Mammary epithelial cell (primary cell): ENCODE results near the gene BMF.

Experiments used
- EZH2 ChIP-seq: IDR thresholded peaks from 2 replicates; pipeline ENCODE4 v1.6.1; 2012; ENCODE audit warnings: low read length, inconsistent platforms, borderline replicate concordance
- TF ChIP-seq, protein P1 (sequence below), 2 donors: IDR thresholded peaks in 1 of 2; conservative IDR thresholded peaks in 1 of 2; 2 replicates each; pipeline ENCODE4 v1.5.1; 2011 to 2012; ENCODE audit warnings: inconsistent platforms in 2 of 2, low read length in 2 of 2, mild to moderate bottlenecking in 2 of 2, control low read depth in 1 of 2, low read depth in 1 of 2; ENCODE audit not compliant: insufficient read depth in 1 of 2; ENCODE audit errors: extremely low read depth in 1 of 2

DNA sequence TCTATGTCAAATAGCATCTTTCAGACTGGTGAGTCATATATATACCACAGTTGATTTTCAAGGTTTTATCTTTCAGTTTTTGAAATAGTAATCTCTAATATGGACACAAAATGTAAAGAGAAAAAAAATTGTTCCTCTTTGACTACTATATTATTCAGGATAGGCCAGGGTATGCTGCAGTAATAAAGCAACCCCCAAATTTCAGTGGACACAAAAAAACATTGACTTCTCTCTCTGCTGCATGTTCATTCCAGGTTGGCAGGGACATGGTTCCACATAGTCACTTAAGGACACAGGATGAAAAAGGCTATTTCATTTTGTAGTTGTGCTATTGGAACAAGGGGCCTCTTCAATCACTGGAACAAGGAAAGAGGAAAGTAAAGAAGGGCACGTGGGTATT, 28.6 kb downstream of the BMF start:
- TF ChIP-seq, protein P1, sequence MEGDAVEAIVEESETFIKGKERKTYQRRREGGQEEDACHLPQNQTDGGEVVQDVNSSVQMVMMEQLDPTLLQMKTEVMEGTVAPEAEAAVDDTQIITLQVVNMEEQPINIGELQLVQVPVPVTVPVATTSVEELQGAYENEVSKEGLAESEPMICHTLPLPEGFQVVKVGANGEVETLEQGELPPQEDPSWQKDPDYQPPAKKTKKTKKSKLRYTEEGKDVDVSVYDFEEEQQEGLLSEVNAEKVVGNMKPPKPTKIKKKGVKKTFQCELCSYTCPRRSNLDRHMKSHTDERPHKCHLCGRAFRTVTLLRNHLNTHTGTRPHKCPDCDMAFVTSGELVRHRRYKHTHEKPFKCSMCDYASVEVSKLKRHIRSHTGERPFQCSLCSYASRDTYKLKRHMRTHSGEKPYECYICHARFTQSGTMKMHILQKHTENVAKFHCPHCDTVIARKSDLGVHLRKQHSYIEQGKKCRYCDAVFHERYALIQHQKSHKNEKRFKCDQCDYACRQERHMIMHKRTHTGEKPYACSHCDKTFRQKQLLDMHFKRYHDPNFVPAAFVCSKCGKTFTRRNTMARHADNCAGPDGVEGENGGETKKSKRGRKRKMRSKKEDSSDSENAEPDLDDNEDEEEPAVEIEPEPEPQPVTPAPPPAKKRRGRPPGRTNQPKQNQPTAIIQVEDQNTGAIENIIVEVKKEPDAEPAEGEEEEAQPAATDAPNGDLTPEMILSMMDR (conservative IDR thresholded peaks at IDR 0.05 in 1 of 2, IDR thresholded peaks at IDR 0.05 in 1 of 2; ENCODE audit: extremely low read depth in 1 of 2, insufficient read depth in 1 of 2, low read depth in 1 of 2, low read length in 2 of 2) = no peak
- no peak for TF ChIP-seq EZH2
